H1 (cell line): ENCODE data around the gene PRSS53. TPM values are rescaled to one million over a fixed set of nuclear protein-coding genes. Genes with fewer than 3 reads are reported as not detected.

Source experiments
- GABPA ChIP-seq: IDR thresholded peaks from 2 replicates; pipeline ENCODE4 v1.6.1; 2011; ENCODE audit warnings: mild to moderate bottlenecking, low read length, moderate library complexity, borderline replicate concordance; ENCODE audit not compliant: insufficient read depth
- HDAC2 ChIP-seq, 2 experiments: fragments of 300-600 bp in 1 of 2; sonication (generic) in 1 of 2; IDR thresholded peaks; 2 replicates each; pipeline ENCODE4 v1.6.1; 2011 to 2012; ENCODE audit warnings: low read depth in 2 of 2, low read length in 2 of 2, mild to moderate bottlenecking in 2 of 2, moderate library complexity in 2 of 2, borderline replicate concordance in 1 of 2, inconsistent platforms in 1 of 2
- PHF8 ChIP-seq: fragments of 200-600 bp; sonication (generic); conservative IDR thresholded peaks from 2 replicates; pipeline ENCODE4 v1.7.1; 2012; ENCODE audit warnings: low read depth, mild to moderate bottlenecking, inconsistent platforms, low read length, moderate library complexity
- POLR2AphosphoS5 ChIP-seq: IDR thresholded peaks from 2 replicates; pipeline ENCODE4 v1.6.1; 2011; ENCODE audit warnings: low read depth, low read length
- SIN3A ChIP-seq, 2 experiments: IDR thresholded peaks in 1 of 2; conservative IDR thresholded peaks in 1 of 2; 2 replicates each; pipeline ENCODE4 v1.6.1; 2011 to 2012; ENCODE audit warnings: low read length in 2 of 2, improper control_type of control experiment in 1 of 2, low read depth in 1 of 2, mild to moderate bottlenecking in 1 of 2
- polyA plus RNA-seq, 7 experiments: library from polyadenylated mRNA; depleted of rRNA in 3 of 7; stranded (reverse) in 5 of 7; unstranded in 2 of 7; fragments of >200 nt in 5 of 7; fragments of 200-250 nt in 2 of 7; gene quantifications; 1 replicate in 5 of 7; 2 replicates in 1 of 7; 4 replicates in 1 of 7; pipeline versions ENCODE4 v1.2.1 to v1.2.3, GENCODE V29; 2011 to 2013; ENCODE audit warnings: missing spikeins in 2 of 7, mixed read lengths in 2 of 7
- total RNA-seq: library from RNA; stranded (reverse); fragmentation: NEBNext Ultra II Directional; extraction: Animal tissue kit (Norgen Biotek cat#: 25700); gene quantifications from 2 replicates; pipeline ENCODE4 v1.2.1, GENCODE V29; 2021

Gene PRSS53
- total and polyA plus RNA-seq, 2 of the 8 experiments (the other 6 are each of a cell fraction or from before 2014, with no cell fraction given) = 1.7 to 2.6 TPM

GRCh38 chr16:31108035-31108793 is 19.5 kb upstream of the PRSS53 start, which contains the start of gene BCKDK (continued):
- TF ChIP-seq PHF8 = peak; percentile 56
- TF ChIP-seq GABPA = peak; percentile 52; the same call in 1 of the 2 replicates
- peak in 1 of 2 experiments; percentile 93; a peak in 2 of 4 replicates for TF ChIP-seq HDAC2 (IDR thresholded peaks at IDR 0.05; ENCODE audit: borderline replicate concordance in 1 of 2, low read depth in 2 of 2, low read length in 2 of 2)
- peak; percentile 19 to 72; a peak in 1 of 4 replicates for TF ChIP-seq SIN3A (conservative IDR thresholded peaks at IDR 0.05 in 1 of 2, IDR thresholded peaks at IDR 0.05 in 1 of 2; ENCODE audit: low read depth in 1 of 2, low read length in 2 of 2)
- no peak for TF ChIP-seq POLR2AphosphoS5
